ENCODE measurements around the gene KCNT1.

KCNT1 gene

DNA sequence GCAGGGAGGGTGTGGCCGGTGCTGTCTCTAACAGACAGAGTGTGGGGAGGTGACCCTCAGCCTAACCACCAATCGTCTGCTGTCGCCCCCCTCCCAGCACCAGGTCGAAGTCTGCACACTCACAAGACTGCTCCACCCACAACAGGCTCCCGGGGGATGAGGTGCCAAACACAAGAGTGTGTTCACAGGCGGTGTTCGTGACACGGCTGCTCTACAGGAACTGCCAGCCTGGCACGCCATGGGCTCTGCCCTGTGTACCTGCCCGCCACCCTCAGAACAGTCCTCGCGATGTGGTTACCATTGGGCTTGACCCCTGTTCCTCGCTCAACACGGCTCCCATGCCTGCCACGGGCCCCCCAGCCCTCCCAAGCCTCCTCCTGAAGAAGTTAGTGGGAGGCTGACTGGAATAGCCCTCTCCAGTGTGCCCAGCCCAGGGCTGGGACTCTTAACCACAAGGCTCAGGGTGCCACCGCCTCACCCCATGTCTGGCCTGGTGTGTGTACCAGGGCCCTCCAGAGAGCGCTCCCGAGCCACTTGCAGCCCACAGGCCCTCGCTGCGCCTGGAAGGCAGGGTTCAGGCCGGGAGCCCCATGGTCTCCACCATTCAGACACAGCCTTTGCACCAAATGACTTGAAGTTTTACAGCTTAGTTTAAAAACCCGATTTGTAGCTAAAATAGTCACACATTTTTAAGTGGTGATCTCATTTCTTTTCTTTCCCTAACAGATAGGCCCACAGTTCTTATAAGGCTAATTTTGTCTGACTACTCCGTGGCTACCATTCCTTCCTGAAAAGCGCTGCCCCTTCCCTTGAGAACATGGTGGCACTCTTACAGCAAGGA is 102.8 kb downstream of the KCNT1 start:
- no peak for DNase-seq

GRCh38 chr9:135805422-135806022 is 103.5 kb downstream of the KCNT1 start:
- no peak for DNase-seq

- no peak for DNase-seq
Measured at GRCh38 chr9:135809166-135809565, 107.2 kb downstream of the KCNT1 start.

- DNase-seq, result no peak
Measured at GRCh38 chr9:135810806-135811575, 109.0 kb downstream of the KCNT1 start.

DNA sequence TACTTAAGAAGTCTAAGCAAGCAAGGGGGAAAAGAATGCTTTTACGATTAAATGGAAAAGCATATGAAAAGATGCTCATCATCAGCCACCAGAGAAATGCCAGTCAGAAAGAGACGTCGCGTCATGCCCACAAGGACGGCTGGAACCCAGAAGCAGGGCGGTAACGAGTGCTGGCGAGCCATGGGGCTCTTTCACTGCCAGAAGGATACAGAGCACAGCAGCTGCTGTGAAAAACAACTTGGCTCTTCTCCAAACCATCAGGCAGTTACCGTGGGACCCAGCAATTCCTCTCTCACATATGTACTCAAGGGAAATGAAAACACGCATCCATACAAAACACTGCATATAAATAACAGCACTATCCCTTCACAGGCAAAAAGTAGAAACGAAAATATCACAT is 109.8 kb downstream of the KCNT1 start:
- no peak for DNase-seq

GRCh38 chr9:135812961-135813360 is 111.0 kb downstream of the KCNT1 start:
- DNase-seq, result no peak

DNA sequence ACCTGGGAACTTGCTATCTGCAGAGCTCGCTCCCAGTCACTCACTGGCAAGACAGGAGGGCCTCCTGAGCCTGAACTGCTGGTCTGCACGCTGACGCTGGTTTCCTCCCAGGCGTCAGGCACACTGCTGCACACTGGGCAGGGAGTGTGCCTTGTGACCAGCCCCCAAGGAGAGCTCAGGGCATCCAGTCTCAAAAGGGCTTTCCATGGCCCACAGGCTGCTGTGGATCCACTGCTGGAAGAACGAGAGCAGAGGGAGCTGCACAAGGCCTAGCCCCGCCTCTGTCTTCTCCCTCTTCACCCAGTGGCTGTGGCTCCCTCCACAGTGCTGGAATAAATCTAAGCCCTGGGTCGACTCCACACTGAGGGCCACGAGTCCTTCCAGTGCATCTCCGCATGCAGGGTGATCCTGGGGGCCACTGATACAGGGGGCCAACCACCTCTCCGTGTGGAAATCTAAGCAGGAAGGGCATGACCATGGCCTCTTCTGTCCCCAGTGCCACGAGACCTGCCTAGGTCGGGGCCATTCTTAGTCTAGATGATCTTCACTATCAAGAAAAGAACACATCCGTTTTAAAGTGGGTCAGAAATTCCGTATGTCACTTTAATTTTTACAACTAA is 111.8 kb downstream of the KCNT1 start:
- no peak for DNase-seq

DNA sequence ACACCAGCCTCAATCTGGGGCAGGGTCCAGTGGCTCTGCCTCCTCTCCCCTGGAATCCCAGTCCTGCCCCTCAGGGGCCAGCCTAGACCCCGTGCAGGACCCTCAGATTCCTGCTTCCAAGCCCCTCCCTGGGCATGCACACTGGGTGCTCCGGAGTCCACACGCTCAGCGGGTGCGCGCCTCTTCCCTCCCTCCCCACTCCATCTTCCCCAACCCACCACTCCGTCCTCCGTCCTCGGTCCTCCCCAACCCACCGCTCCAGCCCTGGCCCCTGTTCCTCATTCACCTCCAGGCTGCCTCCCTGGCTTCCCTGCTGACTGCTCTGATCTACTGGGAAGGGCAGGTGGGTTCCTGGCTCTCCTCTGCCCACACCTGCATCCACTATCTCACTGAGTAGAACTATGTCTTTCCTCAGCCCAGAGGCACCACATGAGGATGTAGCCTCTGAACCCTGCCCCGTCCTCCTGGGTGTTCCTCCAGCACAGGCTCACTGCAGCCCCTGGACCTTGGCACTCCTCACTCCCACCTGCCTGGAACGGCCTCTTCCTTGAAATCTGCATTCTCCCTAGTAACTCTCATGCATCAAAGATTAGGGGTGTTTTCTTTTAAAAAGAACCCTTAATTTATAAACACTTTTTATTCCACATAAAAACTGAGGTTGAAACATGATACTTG is 112.6 kb downstream of the KCNT1 start:
- no peak for DNase-seq

- no peak for DNase-seq
Measured at GRCh38 chr9:135815413-135815812, 113.4 kb downstream of the KCNT1 start.

DNA sequence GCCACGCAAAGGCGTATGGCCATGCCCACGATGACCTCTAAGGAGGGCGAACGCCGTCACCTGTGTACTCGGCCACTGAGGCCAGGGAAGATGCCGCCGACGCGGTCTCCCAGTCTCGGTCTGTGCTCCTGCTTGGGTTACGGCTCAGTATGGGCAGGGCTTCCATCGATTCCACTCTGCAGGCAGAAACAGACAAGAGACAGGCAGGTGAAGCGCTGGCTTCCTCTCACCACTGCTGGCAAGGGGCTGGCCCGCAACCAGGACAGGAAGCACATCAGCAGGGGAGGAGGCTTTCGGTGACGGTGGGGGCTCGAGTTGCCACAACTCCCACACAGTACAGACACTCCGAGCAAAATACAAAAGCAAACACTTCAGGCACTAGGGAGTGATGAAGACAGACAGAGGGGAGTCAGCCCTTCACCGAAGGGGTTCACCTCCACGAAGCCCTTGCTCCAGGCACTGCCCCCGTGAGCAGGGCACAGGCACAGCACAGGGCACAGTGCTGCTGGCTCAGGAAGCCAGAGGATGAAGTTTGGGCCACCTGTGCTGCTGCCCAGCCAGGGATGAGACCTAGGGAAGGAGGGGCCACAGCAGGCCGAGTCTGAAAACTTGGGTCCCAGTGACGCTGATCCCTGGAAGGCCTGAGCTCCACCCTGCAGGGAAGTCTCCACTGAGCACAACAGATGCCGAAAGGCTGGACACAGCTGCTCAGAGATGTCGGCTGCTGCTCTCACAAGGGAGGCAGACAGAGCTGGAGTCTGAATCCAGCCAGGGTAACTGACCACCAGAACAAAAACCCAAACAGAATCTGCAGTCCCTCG is 114.1 kb downstream of the KCNT1 start:
- no peak for DNase-seq

GRCh38 chr9:135816651-135816970 is 114.6 kb downstream of the KCNT1 start:
- DNase-seq, result no peak

DNA sequence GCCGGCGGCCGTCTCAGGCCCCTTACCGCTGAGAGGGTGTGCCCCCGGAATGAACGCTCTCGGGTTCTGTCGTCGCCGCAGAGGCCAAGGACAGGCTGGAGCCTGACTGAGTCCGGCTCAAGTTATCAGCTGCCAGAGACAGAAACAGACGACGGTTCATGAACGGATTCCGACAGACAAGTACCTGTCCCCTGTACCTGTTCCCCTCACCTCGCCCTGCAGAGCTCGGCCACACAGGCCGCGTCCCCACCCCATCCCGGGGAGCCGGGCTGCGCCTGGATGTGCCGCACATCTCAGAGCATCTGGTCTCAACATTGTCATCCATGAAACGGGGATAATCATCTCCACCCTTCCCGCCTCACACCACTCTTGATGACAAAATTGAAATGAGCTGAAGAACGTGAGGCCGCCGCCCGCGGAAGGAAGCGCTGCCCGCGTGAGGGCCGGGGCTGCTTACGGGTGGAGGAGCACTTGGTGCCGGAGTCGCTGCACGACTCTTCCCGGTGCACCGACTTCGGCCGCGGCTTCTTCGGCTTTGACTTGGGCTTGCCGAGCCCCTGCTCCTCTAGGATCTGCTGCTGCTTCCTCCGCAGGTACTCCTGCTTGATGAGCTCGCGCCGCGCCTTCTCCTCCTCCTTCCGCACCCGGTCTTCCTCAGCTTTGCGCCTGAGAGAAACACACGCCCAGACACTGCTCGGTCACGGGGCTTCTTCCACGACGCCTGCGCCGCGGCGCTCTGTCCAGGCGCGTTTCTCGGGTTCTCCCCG is 116.1 kb downstream of the KCNT1 start:
- DNase-seq, result no peak

GRCh38 chr9:135818718-135819475 is 116.9 kb downstream of the KCNT1 start:
- no peak for DNase-seq

DNA sequence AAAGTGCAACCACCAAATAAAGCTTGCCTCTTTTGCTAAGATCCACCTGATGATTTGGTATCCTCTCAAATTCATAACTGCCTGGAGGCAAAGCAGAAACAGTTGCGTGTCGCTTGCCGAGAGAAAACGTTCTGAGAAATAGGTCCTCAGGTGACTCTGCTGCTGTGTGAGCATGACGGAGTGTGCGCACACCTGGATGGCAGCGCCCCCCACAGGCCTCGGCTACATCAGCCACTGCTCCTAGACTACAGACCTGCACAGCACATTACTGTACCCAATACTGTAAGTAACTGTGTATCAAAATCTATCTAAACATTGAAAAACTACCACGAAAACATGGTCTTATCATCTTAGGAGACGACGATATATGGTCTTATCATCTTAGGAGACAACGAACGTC is 117.9 kb downstream of the KCNT1 start:
- no peak for DNase-seq

GRCh38 chr9:135820661-135821060 is 118.7 kb downstream of the KCNT1 start:
- DNase-seq, result no peak

- no peak for DNase-seq
Measured at GRCh38 chr9:135821116-135821515, 119.1 kb downstream of the KCNT1 start.

DNA sequence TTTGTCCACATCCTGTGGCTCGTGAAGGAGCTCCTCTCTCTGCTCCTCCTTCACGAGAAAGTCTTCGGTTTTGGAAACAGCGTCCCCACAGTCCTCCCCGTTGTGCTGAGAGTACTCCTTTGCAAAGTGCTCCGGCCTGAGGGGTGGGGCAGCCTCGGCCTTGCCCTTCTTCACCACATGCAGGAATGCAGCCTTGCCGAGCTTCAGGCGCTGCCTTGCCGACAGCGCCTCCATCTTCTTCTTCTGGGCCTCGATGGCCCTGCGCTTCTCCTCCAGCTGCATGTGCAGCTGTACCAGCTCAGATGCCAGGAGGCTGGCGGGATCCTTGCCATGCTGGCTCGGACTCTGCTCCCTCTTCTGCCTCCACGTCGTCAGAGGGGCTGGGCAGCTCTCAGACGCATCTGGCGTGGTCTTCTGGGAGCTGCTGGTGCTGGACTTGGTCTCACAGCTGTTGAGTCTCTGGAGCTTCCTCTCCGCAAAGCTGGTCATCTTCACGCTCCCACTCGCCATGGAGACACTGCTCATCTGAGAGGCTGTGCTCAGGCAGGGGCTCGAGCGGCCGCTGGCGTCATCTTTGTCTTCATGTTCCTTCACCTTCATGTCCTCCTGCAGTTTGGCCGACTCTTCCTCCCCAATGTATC is 119.9 kb downstream of the KCNT1 start:
- no peak for DNase-seq

- no peak for DNase-seq
Measured at GRCh38 chr9:135822374-135822755, 120.4 kb downstream of the KCNT1 start.

DNA sequence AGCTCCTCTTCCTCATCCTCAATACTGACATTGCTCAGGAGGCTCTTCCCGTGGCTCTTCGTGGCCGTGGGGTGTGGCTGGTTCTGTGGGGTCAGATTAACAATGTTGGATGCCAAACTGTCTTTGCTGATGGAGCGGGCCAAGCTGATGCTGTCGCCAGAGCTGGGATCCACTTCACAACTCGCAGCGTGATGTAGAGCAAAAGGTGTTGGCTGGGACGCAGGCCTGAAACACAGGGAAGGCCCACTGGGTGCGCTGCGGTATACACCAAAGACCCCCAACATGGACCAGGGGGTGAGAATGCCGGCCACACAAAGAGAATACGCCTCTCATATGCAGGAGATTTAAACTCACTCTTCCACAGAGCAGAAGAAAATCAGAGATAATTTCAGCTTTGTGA is 121.1 kb downstream of the KCNT1 start:
- DNase-seq, result no peak
